SK-N-MC (cell line): Measurements from ENCODE around the gene FADS1.

Experiments used
- DNase-seq: peaks from one replicate; pipeline ENCODE4 v3.0.0-alpha.2; 2011; ENCODE audit warnings: low read depth, low spot score
- H3K27ac ChIP-seq: fragments of 200-600 bp; sonication (generic); 2 replicates; pipeline ENCODE4 v1.5.1; 2016; ENCODE audit warnings: mixed run types
- H3K36me3 ChIP-seq: fragments of 200-600 bp; sonication (generic); 2 replicates; pipeline ENCODE4 v1.6.1; 2017; ENCODE audit warnings: antibody characterized with exemption, low read length, mixed read lengths; ENCODE audit not compliant: insufficient read depth
- H3K4me3 ChIP-seq: fragments of 200-600 bp; sonication (generic); 2 replicates; pipeline ENCODE4 v1.5.1; 2016
- H3K9ac ChIP-seq: fragments of 200-600 bp; sonication (generic); 2 replicates; pipeline ENCODE4 v1.8.0; 2017; ENCODE audit warnings: mixed run types, mixed read lengths; ENCODE audit not compliant: insufficient read length
- H3K9me3 ChIP-seq: fragments of 200-600 bp; sonication (generic); 2 replicates; pipeline ENCODE4 v1.6.1; 2017; ENCODE audit warnings: low read depth, mild to moderate bottlenecking, antibody characterized with exemption, low read length, moderate library complexity, mixed read lengths
- EZH2 ChIP-seq: fragments of 200-600 bp; sonication (generic); IDR thresholded peaks from one replicate; pipeline ENCODE4 v1.6.1; 2017; ENCODE audit warnings: antibody characterized with exemption
- FOXP2 ChIP-seq: optimal IDR thresholded peaks from 2 replicates; pipeline ENCODE3; 2011; ENCODE audit warnings: mild to moderate bottlenecking, moderate library complexity; ENCODE audit not compliant: insufficient read depth; ENCODE audit errors: extremely low read length, control extremely low read depth
- POLR2AphosphoS5 ChIP-seq: IDR thresholded peaks from 2 replicates; pipeline ENCODE4 v1.6.1; 2012; ENCODE audit warnings: mild to moderate bottlenecking, low read depth, low read length, borderline replicate concordance

The FADS1 gene

GRCh38 chr11:61816736-61817455 lies at the start of gene FADS1:
TSS of gene FADS1 (minus strand) at chr11:61817003. CDS start at chr11:61816929, 74 bp downstream.
- H3K4me3 ChIP-seq, result peak within 1 kb of the TSS; percentile 95
- TF ChIP-seq EZH2 (no peak), FOXP2 (peak; percentile 98), POLR2AphosphoS5 (peak; percentile 85)
- no peak for DNase-seq
- H3K9me3 ChIP-seq, result no peaks in the 10 kb centered on the region
- H3K9ac ChIP-seq, result peak within 1 kb of the TSS; percentile 98
- H3K27ac ChIP-seq, result peak within 1 kb of the TSS; percentile 94
- peaks cover 29% of the 10 kb centered on the region for H3K36me3 ChIP-seq

DNA sequence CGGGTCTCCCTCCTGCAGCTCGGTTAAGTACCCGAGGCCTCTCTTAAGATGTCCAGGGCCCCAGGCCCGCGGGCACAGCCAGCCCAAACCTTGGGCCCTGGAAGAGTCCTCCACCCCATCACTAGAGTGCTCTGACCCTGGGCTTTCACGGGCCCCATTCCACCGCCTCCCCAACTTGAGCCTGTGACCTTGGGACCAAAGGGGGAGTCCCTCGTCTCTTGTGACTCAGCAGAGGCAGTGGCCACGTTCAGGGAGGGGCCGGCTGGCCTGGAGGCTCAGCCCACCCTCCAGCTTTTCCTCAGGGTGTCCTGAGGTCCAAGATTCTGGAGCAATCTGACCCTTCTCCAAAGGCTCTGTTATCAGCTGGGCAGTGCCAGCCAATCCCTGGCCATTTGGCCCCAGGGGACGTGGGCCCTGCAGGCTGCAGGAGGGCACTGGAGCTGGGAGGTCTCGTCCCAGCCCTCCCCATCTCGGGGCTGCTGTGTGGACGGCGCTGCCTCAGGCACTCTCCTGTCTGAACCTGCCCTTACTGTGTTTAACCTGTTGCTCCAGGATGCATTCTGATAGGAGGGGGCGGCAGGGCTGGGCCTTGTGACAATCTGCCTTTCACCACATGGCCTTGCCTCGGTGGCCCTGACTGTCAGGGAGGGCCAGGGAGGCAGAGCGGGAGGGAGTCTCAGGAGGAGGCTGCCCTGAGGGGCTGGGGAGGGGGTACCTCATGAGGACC lies 49.6 kb upstream of the FADS1 start:
- Histone ChIP-seq H3K4me3 (no peak overlapping the region), H3K36me3 (peaks cover 37% of the 10 kb centered on the region), H3K27ac (peak overlapping the region; percentile 58), H3K9me3 (no peaks in the 10 kb centered on the region), H3K9ac (no peak overlapping the region)
- TF ChIP-seq POLR2AphosphoS5 (no peak), FOXP2 (no peak), EZH2 (no peak)
- DNase-seq, result no peak

DNA sequence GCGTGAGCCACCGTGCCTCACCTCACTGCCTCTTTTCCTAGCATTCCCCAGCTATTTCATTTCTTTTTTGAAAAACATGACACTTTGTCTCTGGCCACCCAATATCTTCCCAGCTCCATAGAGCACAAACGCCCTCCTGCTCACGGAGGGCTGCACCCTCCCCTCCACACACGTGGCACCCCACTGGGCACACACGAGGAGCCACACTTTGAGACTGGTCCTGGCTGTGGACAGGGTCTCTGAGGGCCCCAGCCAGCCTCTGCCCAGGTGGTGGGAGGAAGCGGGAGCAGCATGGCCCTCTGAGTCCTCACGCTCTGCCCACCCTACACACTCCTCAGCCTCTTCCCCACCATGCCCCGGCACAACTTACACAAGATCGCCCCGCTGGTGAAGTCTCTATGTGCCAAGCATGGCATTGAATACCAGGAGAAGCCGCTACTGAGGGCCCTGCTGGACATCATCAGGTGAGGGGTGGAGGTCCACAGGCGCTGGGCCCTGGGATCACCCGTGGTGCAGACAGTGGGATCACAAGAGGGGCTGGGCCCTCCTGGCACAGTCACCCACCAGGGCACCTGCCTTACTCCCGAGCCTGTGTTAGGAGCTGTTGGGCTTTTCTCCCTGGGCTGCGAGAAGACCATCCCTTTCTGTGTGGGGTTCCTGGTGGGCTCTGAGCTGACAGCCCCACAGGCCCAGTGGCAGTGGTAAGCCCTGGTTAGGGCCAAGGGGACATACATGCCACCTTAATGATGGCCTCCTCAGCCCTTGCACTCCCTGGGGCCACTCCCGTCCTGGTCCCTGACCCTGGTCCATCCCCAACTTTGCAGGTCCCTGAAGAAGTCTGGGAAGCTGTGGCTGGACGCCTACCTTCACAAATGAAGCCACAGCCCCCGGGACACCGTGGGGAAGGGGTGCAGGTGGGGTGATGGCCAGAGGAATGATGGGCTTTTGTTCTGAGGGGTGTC lies 48.3 kb upstream of the FADS1 start:
- H3K36me3 ChIP-seq, result peaks cover 48% of the 10 kb centered on the region
- H3K27ac ChIP-seq, result no peak overlapping the region
- H3K4me3 ChIP-seq, result no peak overlapping the region
- no peak overlapping the region for H3K9ac ChIP-seq
- no peak for DNase-seq
- TF ChIP-seq EZH2, result no peak
- TF ChIP-seq FOXP2, result no peak
- 0 out of 2 replicates have a peak, but pooled peaks have one; percentile 21 for TF ChIP-seq POLR2AphosphoS5
- no peaks in the 10 kb centered on the region for H3K9me3 ChIP-seq

DNA sequence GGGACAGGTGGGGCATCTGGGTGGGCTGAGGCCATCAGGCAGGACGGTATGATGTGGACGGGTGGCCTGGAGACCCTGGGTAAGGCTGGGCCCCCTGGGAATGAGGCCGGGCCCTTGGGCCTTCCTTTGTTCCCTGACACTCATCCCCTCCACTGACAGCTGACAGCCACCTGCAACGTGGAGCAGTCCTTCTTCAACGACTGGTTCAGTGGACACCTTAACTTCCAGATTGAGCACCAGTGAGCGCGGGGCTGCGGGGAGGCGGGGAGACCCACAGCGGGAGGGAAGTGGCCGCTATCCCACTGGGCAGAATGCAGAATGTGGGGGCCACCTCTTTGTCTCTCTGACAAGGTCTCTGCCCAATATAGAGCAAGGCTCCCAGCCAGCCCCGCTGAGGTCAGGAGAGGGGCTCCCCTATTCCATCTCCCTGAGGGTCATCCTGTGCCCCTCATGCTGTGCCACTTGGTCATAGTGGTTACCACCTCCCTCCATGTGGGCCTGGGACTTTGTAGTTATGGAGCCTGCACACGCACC lies 46.8 kb upstream of the FADS1 start:
- Histone ChIP-seq H3K27ac (no peak overlapping the region), H3K9ac (no peak overlapping the region), H3K9me3 (no peaks in the 10 kb centered on the region), H3K4me3 (no peak overlapping the region), H3K36me3 (peaks cover 62% of the 10 kb centered on the region)
- no peak for DNase-seq
- TF ChIP-seq FOXP2 (no peak), EZH2 (no peak), POLR2AphosphoS5 (no peak)

GRCh38 chr11:61862714-61863547 lies 46.1 kb upstream of the FADS1 start:
- TF ChIP-seq EZH2 (no peak), POLR2AphosphoS5 (no peak; the same call in 1 of the 2 replicates), FOXP2 (no peak)
- no peak for DNase-seq
- Histone ChIP-seq H3K27ac (peak overlapping the region; percentile 42; the same call in 1 of the 2 replicates), H3K36me3 (peaks cover 68% of the 10 kb centered on the region), H3K4me3 (no peak overlapping the region), H3K9ac (no peak overlapping the region), H3K9me3 (no peaks in the 10 kb centered on the region)

DNA sequence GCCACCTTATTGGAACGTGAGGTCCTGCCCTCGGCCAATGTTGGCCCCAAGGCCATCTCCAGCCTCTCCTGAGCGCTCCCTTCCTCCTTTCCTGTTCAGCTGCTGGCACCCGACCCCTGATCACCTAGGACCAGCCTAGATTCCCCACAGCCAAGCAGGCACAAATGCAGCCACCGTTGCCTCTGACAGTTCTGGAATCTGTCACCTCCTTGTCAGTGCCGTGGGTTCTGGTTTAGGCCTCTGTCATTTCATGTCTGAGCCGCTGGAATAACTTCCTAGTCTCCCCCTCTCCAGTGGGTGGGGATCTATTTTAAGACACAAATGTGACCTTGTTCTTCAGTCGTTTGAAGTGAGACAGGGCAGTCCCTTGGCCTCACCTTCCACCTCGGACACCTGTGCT lies 44.8 kb upstream of the FADS1 start:
- H3K36me3 ChIP-seq, result peaks cover 81% of the 10 kb centered on the region
- H3K27ac ChIP-seq, result no peak overlapping the region
- no peak overlapping the region for H3K4me3 ChIP-seq
- H3K9me3 ChIP-seq, result no peaks in the 10 kb centered on the region
- no peak for TF ChIP-seq FOXP2
- TF ChIP-seq EZH2, result no peak
- no peak for TF ChIP-seq POLR2AphosphoS5
- DNase-seq, result no peak
- no peak overlapping the region for H3K9ac ChIP-seq

DNA sequence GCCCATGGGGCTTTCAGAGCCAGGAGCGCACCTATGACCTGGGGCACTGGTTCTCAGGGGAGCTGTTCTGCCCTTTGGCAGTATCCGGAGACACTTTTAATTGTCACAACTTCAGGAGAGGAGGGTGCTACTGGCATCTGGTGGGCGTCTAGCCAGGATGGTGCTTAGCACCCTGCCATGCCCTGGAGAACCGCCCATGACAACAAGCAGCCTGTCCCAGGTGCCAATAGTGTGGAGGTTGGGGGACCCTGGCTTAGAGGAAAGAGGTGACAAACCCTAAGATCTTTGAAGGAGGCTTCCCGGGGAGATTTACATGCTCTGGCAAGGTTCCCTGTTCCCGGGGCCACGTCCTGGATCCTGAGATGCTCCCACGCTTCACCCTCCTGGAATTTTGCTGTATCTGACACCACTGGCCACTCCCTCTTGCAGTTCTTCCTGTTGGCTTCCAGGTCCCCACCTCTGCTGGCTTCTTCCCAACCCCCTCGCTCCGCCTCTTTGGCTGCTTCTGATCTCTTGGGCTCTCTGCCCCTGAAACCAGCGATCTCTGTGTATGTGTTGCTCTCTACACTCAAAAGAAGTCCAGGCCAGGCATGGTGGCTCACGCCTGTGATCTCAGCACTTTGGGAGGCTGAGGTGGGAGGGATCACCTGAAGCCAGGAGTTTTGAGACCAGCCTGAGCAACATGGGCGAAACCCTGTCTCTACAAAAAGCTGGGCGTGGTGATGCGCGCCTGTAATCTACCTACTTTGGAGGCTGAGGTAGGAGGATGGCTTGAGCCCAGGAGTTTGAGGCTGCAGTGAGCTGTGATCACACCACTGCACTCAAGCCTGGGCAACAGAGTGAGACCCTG lies 43.5 kb upstream of the FADS1 start:
- H3K36me3 ChIP-seq, result peaks cover 91% of the 10 kb centered on the region

More for the DNA sequence above, 43.5 kb upstream of the FADS1 start:
- DNase-seq, result no peak
- no peak for TF ChIP-seq FOXP2
- TF ChIP-seq EZH2, result no peak
- no peak for TF ChIP-seq POLR2AphosphoS5
- no peak overlapping the region for H3K27ac ChIP-seq
- H3K4me3 ChIP-seq, result no peak overlapping the region
- H3K9ac ChIP-seq, result no peak overlapping the region
- no peaks in the 10 kb centered on the region for H3K9me3 ChIP-seq
